Cardiac fibroblast (primary cell): ENCODE measurements around the gene MAJIN.

Source experiments
- DNase-seq, 2 donors: peaks; one replicate each; pipeline versions ENCODE4 v3.0.0 to v3.0.0-alpha.2; 2010; ENCODE audit warnings: low read depth in 2 of 2
- H3K4me3 ChIP-seq, 2 donors: replicated peaks in 1 of 2; 1 replicate in 1 of 2; 2 replicates in 1 of 2; pipeline ENCODE4 v1.5.1; 2011; ENCODE audit warnings: low read depth in 2 of 2, low read length in 2 of 2, mild to moderate bottlenecking in 2 of 2, moderate library complexity in 1 of 2
- CTCF ChIP-seq: IDR thresholded peaks from one replicate; pipeline ENCODE4 v1.5.1; 2011; ENCODE audit warnings: low read depth, mild to moderate bottlenecking, low read length, inconsistent platforms

The MAJIN gene

GRCh38 chr11:65002706-65003105 lies 30.8 kb upstream of the MAJIN start:
- DNase-seq, result no peak
- H3K4me3 ChIP-seq, result no peak overlapping the region
- no peak for TF ChIP-seq CTCF

- no peak for DNase-seq
- no peak for TF ChIP-seq CTCF
- no peak overlapping the region for H3K4me3 ChIP-seq
Observed at GRCh38 chr11:64999478-64999877, 27.6 kb upstream of the MAJIN start.

- DNase-seq, result no peak
- no peak overlapping the region for H3K4me3 ChIP-seq
- no peak for TF ChIP-seq CTCF
Observed at GRCh38 chr11:64998690-64999431, 27.0 kb upstream of the MAJIN start.

GRCh38 chr11:64998141-64998540 lies 26.2 kb upstream of the MAJIN start:
- DNase-seq, result no peak
- TF ChIP-seq CTCF, result no peak
- H3K4me3 ChIP-seq, result no peak overlapping the region

DNA sequence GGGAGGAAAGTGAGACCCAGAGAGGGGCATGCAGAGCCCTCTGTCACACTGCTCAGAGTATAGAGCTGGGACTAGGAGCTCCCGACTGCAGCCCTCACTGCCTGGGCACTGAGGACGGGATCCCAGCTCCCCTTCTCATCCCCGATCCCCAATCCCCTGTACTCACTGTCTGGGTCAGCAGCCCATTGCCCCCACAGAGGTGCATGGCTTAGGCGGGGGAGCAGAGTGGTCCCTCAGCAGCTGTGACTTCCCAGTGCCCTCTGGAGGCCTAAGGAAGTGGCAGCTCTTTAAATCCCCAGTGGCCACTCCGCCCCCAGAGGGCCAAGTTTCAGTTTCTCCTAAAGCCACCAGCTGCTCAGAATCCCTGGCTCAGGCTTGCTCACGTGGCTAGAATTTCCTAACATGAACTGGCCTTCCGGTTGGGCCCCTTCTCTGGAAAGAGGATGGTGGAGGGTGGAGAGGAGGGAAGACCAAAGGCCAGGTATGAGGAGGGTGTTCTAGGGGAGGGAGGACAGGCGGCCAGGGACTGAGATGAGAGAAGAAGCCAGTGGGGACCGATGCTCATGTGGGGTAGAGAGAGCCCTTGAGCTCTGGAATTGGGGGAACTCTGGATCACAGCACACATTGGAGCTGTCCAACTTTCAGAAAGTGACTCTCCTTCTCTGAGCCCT lies 24.9 kb upstream of the MAJIN start, which contains the start of gene BATF2:
TSS of gene BATF2 (minus strand) at position 262 of the 671 bp plus-strand sequence. CDS start at position 205, 57 bp downstream.
- TF ChIP-seq CTCF, result peak; percentile 37
- peak; percentile 66 to 77 for DNase-seq
- peak within 1 kb of the TSS; percentile 16 to 41 for H3K4me3 ChIP-seq

DNA sequence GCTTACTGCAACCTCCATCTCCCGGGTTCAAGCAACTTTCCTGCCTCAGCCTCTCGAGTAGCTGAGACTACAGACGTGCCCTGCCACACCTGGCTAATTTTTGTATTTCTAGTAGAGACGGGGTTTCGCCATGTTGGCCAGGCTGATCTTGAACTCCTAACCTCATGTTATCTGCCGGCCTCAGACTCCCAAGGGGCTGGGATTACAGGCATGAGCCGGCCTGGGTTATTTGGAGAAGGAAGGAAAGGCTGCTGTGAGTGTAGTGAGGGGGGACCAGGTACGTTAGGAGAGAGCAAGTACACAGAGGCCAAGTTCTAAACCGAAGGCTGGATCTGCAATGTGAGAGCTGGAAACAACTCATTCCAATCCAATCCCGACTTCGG lies 24.4 kb upstream of the MAJIN start:
- no peak for TF ChIP-seq CTCF
- DNase-seq, result peak in 1 of 2 donors; percentile 11
- peak overlapping the region in 1 of 2 donors; percentile 41 for H3K4me3 ChIP-seq
